Activated CD8-positive, alpha-beta memory T cell treated with anti-CD3 and anti-CD28 coated beads, Interleukin-2, amount 10 ng/mL, durations not matched to agents 7 days and 5 days (primary cell): ENCODE measurements around the gene SPRY1. TPM values are rescaled to one million over a fixed set of nuclear protein-coding genes. Genes with fewer than 3 reads are reported as not detected.

Experiments
- ATAC-seq: fragments of 150-1000 bp; cut with Tn5 transposase; one replicate; pipeline ENCODE4 v1.10.0; 2021; ENCODE audit warnings: moderate library complexity
- CTCF ChIA-PET: fragments of 350-600 bp; sonication (Branson Sonifier 250); formaldehyde crosslinking; loops from one replicate; lab custom pipeline; 2021; ENCODE audit warnings: antibody characterized with exemption; lab: Charles Lee
- DNase-seq: peaks from one replicate; pipeline ENCODE4 v3.0.0-alpha.2; 2020
- H3K27ac Mint-ChIP-seq: one replicate; pipeline ENCODE4 v1.8.0; 2021; ENCODE audit warnings: mild to moderate bottlenecking, mixed read lengths
- H3K27me3 Mint-ChIP-seq: one replicate; pipeline ENCODE4 v1.8.0; 2021; ENCODE audit warnings: mixed read lengths
- H3K36me3 Mint-ChIP-seq: one replicate; pipeline ENCODE4 v1.8.0; 2021; ENCODE audit warnings: mild to moderate bottlenecking, mixed read lengths
- H3K4me1 Mint-ChIP-seq: one replicate; pipeline ENCODE4 v1.8.0; 2021; ENCODE audit warnings: mixed read lengths
- H3K4me3 Mint-ChIP-seq: one replicate; pipeline ENCODE4 v1.8.0; 2021; ENCODE audit warnings: mild to moderate bottlenecking, moderate library complexity, mixed read lengths
- H3K9me3 Mint-ChIP-seq: one replicate; pipeline ENCODE4 v1.8.0; 2022; ENCODE audit warnings: low read depth, mixed read lengths
- total RNA-seq, 2 experiments: library from RNA; stranded (reverse); gene quantifications; one replicate each; pipeline ENCODE4 v1.2.3, GENCODE V29; 2021

Gene SPRY1
- total RNA-seq, 2 experiments from 2014 or later: 73.7 to 126 TPM

DNA sequence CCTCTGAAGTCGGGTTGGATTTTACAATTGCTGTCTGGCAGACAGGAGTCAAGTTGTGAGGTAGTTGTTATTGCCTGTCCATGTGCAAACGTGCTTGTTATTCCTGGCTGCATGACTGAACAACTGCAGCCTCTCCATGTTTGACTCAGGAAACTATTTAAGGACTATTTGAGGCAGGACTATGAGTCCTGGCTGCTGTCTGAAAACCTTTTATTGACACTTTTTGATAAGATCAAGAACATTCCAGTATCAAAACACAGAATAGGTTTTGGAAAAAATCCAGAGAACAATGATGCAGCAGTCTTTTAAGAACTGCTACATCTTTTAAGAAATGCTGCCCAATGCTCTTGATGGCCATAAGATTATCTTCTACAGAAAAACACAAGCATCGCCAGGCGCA, 10.0 kb upstream of the SPRY1 start:
- H3K4me3 Mint-ChIP-seq: no peak overlapping the region
- peaks cover 9% of the 10 kb centered on the region for H3K27me3 Mint-ChIP-seq
- no peaks in the 10 kb centered on the region for H3K36me3 Mint-ChIP-seq
- no peak overlapping the region for H3K27ac Mint-ChIP-seq
- ATAC-seq (no peak), DNase-seq (no peak)
- CTCF ChIA-PET: interaction anchor here (1.7 kb wide), 1 partner anchor 13 kb away, joined by 4 read pairs; no protein-coding TSS in a partner anchor
- no peaks in the 10 kb centered on the region for H3K9me3 Mint-ChIP-seq
- peaks cover 3% of the 10 kb centered on the region for H3K4me1 Mint-ChIP-seq

DNA sequence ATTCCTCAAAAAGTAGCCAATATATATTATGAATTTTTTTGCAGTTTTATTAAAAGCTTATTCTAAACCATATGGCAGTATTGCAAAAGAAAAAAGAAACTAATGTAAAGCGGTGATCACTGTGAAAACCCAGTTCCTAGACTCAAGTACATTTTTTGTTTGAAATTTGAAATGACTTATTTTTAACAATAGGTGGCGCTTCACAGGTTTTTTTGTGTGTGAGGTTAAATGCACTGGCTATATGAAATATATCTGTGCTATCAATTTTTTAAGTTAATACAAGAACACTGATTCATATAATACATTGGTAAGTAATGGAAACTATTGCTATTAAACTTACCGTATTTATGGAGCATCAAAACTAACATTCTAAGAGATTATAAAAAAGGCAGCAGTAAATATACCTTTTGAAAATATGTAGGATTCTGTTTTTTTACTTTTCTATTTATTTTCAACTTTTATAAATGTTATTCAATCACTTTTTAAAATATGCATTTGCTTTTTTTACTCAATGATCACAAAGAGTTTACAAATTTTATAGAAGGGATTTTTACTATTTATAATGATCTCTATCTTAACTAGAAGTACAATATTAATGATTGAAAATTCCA, 5.6 kb upstream of the SPRY1 start:
- H3K9me3 Mint-ChIP-seq: no peaks in the 10 kb centered on the region
- peak; percentile 47 for ATAC-seq

DNA sequence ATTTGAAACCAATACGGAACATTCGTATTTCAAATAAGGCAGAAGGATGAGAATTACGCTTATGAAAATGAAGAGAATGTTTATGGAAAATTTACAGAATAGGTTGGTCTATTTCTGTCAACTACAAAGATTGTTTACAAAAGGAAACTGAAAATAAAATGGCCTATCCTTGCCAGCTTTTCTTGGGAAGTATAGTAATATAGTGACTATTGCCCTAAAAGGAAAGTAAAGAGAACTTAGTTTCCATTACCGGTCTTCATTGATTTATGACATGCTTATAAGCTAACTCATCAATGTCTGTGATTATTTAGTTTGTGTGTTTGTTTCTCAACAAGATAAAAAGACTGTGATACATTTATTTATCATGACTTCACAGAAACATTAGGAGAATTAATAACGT, 2.9 kb upstream of the SPRY1 start:
- H3K36me3 Mint-ChIP-seq: peaks cover 12% of the 10 kb centered on the region
- CTCF ChIA-PET: interaction anchor here (1.2 to 1.4 kb wide), 3 partner anchors 15 to 267 kb away, joined by 3 to 4 read pairs (median 4); no protein-coding TSS in a partner anchor
- DNase-seq (no peak), ATAC-seq (no peak)
- H3K27me3 Mint-ChIP-seq: peaks cover 11% of the 10 kb centered on the region
- H3K4me3 Mint-ChIP-seq: no peak overlapping the region
- no peak overlapping the region for H3K27ac Mint-ChIP-seq
- H3K9me3 Mint-ChIP-seq: no peaks in the 10 kb centered on the region
- peaks cover 13% of the 10 kb centered on the region for H3K4me1 Mint-ChIP-seq

More for the DNA sequence above, 5.6 kb upstream of the SPRY1 start:
- no peak for DNase-seq
- CTCF ChIA-PET: interaction anchor here (0.6 to 1.6 kb wide), 3 partner anchors 20 to 266 kb away, joined by 3 to 4 read pairs (median 4); no protein-coding TSS in a partner anchor
- Mint-ChIP-seq H3K4me1 (peaks cover 8% of the 10 kb centered on the region), H3K27ac (no peak overlapping the region), H3K36me3 (no peaks in the 10 kb centered on the region), H3K4me3 (no peak overlapping the region), H3K27me3 (peaks cover 9% of the 10 kb centered on the region)

DNA sequence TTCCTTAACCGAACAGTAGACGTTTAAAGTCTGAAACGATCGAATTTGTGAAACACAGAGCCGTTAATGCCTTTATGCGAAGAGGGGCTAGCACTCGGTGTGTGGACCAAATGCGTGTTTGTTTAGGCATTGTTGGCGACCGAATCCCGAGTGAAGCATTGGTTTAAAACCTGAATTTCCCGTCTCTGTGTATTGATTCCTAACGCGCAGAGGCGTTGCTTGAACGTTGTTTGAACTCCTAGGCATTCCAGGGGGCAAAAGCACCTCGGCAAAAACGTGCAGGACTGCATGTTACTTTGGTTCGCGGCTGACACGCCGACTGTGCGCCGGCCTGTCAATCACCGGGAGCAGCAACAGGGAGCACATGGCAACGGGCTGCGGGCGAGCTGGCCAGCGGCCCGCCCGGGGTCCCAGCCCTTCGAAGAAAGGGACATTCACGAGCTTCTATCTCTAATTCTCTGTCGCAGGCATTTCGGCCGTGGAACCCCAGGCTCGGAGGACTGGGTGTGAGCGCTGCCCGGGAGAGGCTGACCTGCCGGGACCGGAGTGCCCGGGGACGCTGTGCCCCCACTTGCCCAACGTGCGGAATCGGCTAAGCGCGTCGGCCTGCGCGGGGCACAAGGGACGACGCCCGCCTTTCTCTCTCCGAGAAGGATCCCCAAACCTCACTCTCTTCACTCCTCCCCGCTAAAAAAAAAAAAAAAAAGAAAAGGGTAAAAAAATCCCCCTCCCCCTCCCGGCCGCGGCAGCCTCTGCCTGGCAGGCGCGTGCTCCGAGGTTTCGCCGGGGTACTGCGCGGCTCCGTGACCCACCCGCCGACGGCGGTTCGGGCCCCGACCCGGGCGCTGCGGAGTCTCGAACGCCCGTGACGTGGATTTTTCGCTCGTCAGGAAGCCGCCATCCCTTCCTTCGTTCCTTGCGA, 810 bp downstream of the SPRY1 start:
- Mint-ChIP-seq H3K4me1 (peaks cover 33% of the 10 kb centered on the region), H3K4me3 (peak overlapping the region; percentile 92), H3K27ac (peak overlapping the region; percentile 92), H3K36me3 (peaks cover 47% of the 10 kb centered on the region), H3K9me3 (no peaks in the 10 kb centered on the region), H3K27me3 (peaks cover 7% of the 10 kb centered on the region)
- CTCF ChIA-PET: interaction anchor here (0.7 to 3.9 kb wide), 10 partner anchors 9 to 263 kb away, joined by 3 to 14 read pairs (median 5); no protein-coding TSS in a partner anchor
- DNase-seq: peak; percentile 75
- ATAC-seq: peak; percentile 13

DNA sequence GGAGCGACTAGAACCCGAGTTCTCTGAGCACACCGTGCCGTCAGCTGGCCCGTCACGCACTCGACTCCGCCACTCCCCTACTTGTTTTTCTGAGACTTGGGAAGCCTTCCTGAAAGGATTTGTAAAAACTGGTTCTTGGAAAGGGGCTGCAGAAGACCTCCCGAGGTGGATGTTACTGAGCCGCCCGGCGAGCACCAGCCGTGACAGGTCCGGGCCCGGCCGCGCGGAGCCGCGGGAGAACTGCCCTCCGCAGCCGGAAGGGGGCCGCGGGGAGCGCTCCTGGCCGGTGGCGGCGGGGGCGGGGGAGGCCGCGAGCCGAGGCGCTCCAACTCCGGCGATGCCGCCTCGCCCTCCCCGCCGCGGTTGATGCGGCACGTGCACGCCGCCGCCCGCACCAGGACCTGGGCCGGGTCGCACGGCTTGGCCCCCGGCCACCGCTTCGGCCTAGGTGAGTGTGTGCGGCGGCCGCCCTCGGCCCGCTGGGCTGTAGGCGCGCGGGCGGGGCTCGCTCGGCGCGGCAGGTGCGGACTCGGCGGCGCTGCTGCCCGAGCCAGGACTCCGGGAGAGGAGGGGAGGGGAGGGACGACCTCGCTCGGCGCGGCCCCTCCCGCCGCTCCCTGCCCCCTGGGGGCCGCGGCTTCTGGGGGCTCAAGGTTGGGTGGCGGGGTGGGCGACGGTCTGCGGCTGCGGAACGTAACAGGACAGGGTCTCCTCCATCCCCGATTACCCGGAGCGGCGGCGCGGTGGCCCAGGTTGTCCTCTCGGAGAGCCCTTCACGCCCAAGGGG, 1.7 kb downstream of the SPRY1 start:
- CTCF ChIA-PET: interaction anchor here (1.3 to 3.9 kb wide), 10 partner anchors 9 to 273 kb away, joined by 3 to 14 read pairs (median 4); no protein-coding TSS in a partner anchor
- H3K4me1 Mint-ChIP-seq: peaks cover 38% of the 10 kb centered on the region
- no peaks in the 10 kb centered on the region for H3K9me3 Mint-ChIP-seq
- peak overlapping the region; percentile 93 for H3K27ac Mint-ChIP-seq
- peak overlapping the region; percentile 92 for H3K4me3 Mint-ChIP-seq
- DNase-seq: peak; percentile 83
- peaks cover 7% of the 10 kb centered on the region for H3K27me3 Mint-ChIP-seq
- peaks cover 55% of the 10 kb centered on the region for H3K36me3 Mint-ChIP-seq
- peak; percentile 72 for ATAC-seq

DNA sequence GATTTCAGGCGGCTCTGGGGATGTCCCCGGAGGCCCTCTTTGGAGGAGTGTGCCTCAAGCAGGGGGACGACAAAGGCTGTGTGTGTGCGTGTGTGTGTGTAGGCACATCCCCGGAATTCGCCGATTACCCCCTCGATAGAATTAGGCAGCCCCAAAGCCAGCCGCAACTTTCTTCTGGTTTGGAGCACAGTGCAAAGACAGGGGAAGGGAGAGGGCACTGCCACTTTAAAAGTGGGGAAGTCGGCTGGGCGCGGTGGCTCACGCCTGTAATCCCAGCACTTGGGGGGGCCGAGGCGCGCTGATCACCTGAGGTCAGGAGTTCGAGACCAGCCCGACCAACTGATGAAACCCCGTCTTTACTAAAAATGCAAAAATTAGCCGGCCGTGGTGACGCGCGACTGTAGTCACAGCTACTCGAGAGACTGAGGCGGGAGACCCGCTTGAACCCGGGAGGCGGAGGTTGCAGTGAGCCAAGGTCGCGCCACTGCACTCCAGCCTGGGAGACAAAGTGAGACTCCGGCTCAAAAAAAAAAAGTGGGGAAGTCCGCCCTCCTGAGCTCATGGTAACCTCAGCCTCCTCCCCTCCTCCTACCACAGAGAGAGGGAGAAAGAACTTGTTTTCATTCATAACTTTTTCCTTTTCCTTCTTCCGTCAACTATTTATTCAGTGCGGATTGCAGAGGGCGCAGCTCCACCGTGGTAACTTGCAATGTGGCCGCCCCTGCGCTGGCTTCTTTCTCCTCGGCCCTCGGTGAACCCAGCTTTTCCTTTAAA, 2.4 kb downstream of the SPRY1 start:
- Mint-ChIP-seq H3K4me1 (peaks cover 41% of the 10 kb centered on the region), H3K4me3 (peak overlapping the region; percentile 86), H3K36me3 (peaks cover 63% of the 10 kb centered on the region), H3K9me3 (no peaks in the 10 kb centered on the region), H3K27ac (peak overlapping the region; percentile 93), H3K27me3 (peaks cover 7% of the 10 kb centered on the region)
- DNase-seq: peak; percentile 74
- CTCF ChIA-PET: interaction anchor here (0.6 to 3.9 kb wide), 23 partner anchors 8 to 272 kb away, joined by 3 to 15 read pairs (median 4); no protein-coding TSS in a partner anchor
- ATAC-seq: peak; percentile 26

DNA sequence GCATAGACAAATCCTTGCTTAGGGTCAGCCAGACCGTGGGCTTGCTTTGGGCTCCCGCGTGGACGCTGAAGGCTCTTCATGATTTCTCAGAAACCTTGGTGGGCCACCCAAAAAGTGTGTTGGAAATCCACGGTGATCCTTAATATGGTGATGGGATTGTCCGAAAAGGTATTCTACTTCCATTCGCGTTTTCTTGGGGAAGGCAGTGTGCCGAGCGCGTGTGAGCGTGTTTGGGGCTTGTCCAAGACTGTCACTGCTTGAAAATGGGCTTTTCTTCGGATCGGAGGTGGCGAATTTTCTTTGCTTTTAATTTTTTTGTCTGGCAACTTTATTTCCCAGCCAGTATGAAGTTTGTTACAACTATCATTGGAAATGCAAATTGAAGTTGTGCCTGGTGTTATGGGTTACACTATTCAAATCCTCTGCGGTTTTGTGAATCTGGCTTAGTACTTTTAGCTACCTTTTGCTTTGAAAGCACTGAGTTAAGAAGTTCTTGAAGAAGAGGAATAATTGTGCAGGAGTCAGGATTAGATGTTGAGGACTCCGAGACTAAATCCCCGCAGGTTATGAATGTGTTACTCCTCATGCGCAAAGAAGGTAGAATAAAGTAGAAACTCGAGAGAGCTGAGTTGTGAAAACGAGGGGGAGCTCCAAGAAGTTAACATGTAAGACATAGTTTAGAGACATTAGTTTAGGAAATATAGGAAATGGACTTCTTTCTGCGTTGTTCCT, 3.2 kb downstream of the SPRY1 start:
- peak overlapping the region; percentile 86 for H3K4me3 Mint-ChIP-seq
- ATAC-seq (no peak), DNase-seq (no peak)
- H3K9me3 Mint-ChIP-seq: no peaks in the 10 kb centered on the region
- H3K36me3 Mint-ChIP-seq: peaks cover 70% of the 10 kb centered on the region
- peaks cover 46% of the 10 kb centered on the region for H3K4me1 Mint-ChIP-seq
- peaks cover 7% of the 10 kb centered on the region for H3K27me3 Mint-ChIP-seq
- H3K27ac Mint-ChIP-seq: peak overlapping the region; percentile 93
- CTCF ChIA-PET: interaction anchor here (0.6 to 2.7 kb wide), 22 partner anchors 9 to 271 kb away, joined by 3 to 15 read pairs (median 4); no protein-coding TSS in a partner anchor

DNA sequence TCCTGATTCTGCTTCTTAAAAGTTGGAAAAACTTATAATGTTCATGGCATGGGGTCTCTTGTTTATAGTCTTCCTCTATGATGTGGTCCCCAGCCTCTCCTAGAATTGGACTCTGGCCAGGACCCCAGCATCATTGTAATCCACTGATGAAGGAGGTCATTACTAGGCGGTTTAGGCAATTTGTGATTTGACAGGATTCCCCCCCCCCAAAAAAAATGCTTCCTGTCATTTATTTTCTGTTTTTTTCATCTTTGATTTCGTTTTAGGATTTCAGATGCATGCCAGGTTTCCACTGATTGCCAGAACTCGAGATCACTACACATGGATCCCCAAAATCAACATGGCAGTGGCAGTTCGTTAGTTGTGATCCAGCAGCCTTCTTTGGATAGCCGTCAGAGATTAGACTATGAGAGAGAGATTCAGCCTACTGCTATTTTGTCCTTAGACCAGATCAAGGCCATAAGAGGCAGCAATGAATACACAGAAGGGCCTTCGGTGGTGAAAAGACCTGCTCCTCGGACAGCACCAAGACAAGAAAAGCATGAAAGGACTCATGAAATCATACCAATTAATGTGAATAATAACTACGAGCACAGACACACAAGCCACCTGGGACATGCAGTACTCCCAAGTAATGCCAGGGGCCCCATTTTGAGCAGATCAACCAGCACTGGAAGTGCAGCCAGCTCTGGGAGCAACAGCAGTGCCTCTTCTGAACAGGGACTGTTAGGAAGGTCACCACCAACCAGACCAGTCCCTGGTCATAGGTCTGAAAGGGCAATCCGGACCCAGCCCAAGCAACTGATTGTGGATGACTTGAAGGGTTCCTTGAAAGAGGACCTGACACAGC, 4.9 kb downstream of the SPRY1 start:
- CTCF ChIA-PET: interaction anchor here (1.1 to 2.7 kb wide), 3 partner anchors 17 to 163 kb away, joined by 3 to 14 read pairs (median 12); no protein-coding TSS in a partner anchor
- H3K27ac Mint-ChIP-seq: peak overlapping the region; percentile 54
- H3K9me3 Mint-ChIP-seq: no peaks in the 10 kb centered on the region
- H3K36me3 Mint-ChIP-seq: peaks cover 79% of the 10 kb centered on the region
- DNase-seq (no peak), ATAC-seq (no peak)
- peaks cover 54% of the 10 kb centered on the region for H3K4me1 Mint-ChIP-seq
- H3K4me3 Mint-ChIP-seq: peak overlapping the region; percentile 86
- peaks cover 2% of the 10 kb centered on the region for H3K27me3 Mint-ChIP-seq

DNA sequence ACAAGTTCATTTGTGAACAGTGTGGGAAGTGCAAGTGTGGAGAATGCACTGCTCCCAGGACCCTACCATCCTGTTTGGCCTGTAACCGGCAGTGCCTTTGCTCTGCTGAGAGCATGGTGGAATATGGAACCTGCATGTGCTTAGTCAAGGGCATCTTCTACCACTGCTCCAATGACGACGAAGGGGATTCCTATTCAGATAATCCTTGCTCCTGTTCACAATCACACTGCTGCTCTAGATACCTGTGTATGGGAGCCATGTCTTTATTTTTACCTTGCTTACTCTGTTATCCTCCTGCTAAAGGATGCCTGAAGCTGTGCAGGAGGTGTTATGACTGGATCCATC, 5.5 kb downstream of the SPRY1 start:
- no peak for DNase-seq
- peaks cover 57% of the 10 kb centered on the region for H3K4me1 Mint-ChIP-seq
- H3K27ac Mint-ChIP-seq: no peak overlapping the region
- no peaks in the 10 kb centered on the region for H3K9me3 Mint-ChIP-seq
- no peak for ATAC-seq
- H3K36me3 Mint-ChIP-seq: peaks cover 80% of the 10 kb centered on the region
- H3K27me3 Mint-ChIP-seq: no peaks in the 10 kb centered on the region
- H3K4me3 Mint-ChIP-seq: peak overlapping the region; percentile 86
- CTCF ChIA-PET: interaction anchor here (1.4 kb wide), 1 partner anchor 13 kb away, joined by 3 read pairs; no protein-coding TSS in a partner anchor

DNA sequence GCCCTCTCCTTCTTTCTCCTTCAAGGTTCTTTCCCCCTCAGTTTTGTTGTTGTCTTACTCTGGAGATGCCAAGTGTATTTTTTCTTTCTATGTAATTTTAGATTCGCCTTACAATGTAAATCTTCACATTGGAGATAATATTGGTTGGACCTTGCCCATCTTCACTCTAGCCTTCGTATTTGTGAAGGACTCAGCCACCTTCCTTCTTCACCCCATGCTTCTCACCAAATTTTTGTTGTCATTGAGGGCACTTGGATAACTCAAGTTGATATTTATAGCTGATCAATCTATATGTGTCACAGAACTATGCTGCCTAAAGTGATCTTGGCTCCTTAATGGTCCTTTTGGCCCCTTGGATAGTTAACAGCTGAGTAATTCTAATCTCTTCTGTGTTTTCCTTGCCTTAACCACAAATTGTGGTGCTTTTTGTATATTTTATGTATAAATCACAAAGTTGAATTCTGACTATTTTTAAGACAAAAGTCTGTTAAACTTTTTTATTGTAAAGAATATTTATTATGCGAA, 6.5 kb downstream of the SPRY1 start:
- H3K27ac Mint-ChIP-seq: no peak overlapping the region
- no peaks in the 10 kb centered on the region for H3K9me3 Mint-ChIP-seq
- peaks cover 75% of the 10 kb centered on the region for H3K36me3 Mint-ChIP-seq
- CTCF ChIA-PET: interaction anchor here (1.4 kb wide), 1 partner anchor 14 kb away, joined by 3 read pairs; no protein-coding TSS in a partner anchor
- peaks cover 60% of the 10 kb centered on the region for H3K4me1 Mint-ChIP-seq
- no peak for DNase-seq
- no peaks in the 10 kb centered on the region for H3K27me3 Mint-ChIP-seq
- no peak for ATAC-seq
- H3K4me3 Mint-ChIP-seq: peak overlapping the region; percentile 86
